Breast epithelium (tissue), 3 donors: Measurements from ENCODE around the gene PTOV1.

Experiments
- POLR2AphosphoS5 ChIP-seq, 3 donors: sonication (generic); formaldehyde crosslinking; IDR thresholded peaks; one replicate each; pipeline ENCODE4 v1.6.1; 2017; ENCODE audit warnings: antibody characterized with exemption in 3 of 3
- TF ChIP-seq, protein P1 (sequence below), 3 donors: fragments of 450-650 bp; IDR thresholded peaks; one replicate each; pipeline ENCODE4 v1.5.1; 2016 to 2017; ENCODE audit warnings: antibody characterized with exemption in 3 of 3, mild to moderate bottlenecking in 3 of 3, moderate library complexity in 3 of 3

DNA sequence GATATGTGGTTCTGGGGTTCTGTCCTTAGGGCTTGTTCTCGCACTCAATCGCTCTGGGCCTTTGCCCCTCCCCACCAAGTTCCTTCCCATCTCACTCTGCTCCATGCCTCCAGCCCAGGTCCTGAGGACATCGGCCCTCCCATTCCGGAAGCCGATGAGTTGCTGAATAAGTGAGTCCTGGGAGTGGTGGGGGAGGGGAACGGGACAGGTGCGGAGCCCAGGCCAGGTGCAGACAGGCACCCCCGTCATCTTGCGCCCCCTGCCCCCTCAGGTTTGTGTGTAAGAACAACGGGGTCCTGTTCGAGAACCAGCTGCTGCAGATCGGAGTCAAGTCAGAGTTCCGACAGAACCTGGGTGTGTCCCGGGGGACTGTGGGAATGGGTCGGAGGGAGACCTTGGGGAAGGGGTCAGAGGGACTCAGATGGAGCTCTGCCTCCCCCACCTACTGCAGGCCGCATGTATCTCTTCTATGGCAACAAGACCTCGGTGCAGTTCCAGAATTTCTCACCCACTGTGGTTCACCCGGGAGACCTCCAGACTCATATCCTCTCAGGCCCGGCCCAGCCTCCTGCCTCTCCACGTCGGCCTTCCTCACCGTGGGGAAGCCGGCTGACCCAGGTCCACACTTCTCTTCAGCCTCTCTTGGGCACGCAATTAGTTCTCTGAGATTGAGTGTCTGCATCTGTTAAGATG is 48.0 kb upstream of the PTOV1 start:
- TF ChIP-seq POLR2AphosphoS5 (IDR thresholded peaks at IDR 0.05): no peak
- TF ChIP-seq, protein P1, sequence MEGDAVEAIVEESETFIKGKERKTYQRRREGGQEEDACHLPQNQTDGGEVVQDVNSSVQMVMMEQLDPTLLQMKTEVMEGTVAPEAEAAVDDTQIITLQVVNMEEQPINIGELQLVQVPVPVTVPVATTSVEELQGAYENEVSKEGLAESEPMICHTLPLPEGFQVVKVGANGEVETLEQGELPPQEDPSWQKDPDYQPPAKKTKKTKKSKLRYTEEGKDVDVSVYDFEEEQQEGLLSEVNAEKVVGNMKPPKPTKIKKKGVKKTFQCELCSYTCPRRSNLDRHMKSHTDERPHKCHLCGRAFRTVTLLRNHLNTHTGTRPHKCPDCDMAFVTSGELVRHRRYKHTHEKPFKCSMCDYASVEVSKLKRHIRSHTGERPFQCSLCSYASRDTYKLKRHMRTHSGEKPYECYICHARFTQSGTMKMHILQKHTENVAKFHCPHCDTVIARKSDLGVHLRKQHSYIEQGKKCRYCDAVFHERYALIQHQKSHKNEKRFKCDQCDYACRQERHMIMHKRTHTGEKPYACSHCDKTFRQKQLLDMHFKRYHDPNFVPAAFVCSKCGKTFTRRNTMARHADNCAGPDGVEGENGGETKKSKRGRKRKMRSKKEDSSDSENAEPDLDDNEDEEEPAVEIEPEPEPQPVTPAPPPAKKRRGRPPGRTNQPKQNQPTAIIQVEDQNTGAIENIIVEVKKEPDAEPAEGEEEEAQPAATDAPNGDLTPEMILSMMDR (IDR thresholded peaks at IDR 0.05): no peak
